ENCODE results near the gene RNF141.

RNF141 gene

DNA sequence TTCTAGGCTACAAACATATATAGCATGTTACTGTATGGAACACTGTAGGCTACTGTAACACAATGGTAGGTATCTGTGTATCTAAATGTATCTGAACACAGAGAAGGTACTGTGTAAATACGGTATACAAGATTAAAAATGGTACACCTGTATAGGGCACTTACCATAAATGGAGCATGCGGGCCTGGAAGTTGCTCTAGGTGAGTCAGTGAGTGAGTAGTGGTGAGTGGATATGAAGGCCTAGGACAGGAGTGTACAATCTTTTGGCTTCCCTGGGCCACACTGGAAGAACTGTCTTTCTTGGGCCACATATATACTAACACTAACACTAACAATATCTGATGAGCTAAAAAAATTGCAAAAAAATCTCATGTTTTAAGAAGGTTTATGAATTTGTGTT is 21.4 kb downstream of the RNF141 start:
- FAIRE-seq: no peak

DNA sequence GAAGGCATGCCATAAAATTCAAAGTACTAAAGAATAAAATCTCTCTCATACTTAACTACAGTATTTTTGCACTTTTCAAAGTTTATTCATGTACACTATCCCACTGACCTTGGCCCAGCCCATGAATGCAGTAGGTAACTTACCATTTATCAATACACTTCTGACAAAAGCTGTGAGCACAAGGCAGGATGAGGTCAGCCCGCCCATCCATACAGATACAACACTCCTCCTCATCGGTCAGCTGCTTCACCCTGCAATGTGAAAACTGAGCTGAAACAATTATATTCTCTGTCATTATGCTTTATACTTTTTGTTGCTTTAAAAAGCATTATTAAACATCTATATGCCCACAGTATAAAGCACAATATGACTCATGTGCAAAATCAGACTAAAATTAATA is 22.1 kb downstream of the RNF141 start:
- FAIRE-seq: no peak

DNA sequence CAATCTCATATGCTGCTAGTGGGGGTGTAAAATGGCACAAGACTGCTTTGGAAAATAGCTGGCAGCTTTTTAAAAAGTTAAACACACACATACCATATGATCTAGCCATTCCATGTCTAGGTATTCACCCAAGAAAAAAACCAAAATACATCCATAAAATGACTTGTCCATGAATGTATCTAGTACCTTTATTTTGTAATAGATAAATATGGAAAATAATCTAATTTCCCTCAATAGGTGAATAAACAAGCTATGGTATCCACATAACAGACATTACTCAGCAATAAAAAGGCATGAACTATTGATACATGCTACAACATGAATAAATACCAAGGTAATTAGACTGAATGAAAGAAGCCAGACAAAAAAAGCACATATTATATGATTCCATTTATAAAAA is 22.9 kb downstream of the RNF141 start:
- FAIRE-seq: no peak

DNA sequence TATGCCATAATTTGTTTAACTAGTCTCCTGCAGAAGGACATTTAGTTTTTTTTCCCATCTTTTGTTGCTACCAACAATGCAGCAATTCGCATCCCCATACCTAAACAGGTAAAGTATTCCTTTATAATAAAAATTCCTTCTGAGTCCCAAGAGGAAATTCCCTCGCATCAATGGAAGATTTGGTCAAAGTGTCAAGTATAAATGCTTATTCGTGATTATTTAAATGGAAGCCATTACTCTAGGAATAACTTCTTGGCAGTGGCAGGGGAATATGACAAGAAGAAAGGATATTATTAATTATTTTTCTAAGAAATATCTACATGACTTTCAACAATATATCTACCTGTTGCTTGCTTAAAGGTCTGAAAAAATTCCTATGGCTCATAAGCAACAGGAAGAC is 25.6 kb downstream of the RNF141 start:
- FAIRE-seq: no peak

DNA sequence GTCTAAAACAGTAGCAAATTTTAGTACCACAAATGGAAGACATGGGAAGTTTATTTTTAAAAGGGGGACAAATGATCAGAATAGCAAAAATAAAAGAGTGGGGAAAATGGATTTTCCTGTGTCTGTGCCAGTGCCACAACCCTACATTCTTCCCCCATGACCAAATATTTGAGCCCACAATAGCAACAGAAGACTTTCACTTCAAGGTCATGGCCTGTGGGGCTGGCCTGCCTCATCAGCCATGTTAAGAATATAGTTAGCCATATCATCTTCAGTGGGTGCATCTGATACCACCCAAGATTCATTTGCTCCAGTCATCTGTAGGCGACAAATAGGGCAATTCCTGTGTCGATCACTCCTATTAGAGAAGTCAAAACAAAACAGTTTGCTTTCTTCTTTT is 26.3 kb downstream of the RNF141 start:
- no peak for FAIRE-seq

DNA sequence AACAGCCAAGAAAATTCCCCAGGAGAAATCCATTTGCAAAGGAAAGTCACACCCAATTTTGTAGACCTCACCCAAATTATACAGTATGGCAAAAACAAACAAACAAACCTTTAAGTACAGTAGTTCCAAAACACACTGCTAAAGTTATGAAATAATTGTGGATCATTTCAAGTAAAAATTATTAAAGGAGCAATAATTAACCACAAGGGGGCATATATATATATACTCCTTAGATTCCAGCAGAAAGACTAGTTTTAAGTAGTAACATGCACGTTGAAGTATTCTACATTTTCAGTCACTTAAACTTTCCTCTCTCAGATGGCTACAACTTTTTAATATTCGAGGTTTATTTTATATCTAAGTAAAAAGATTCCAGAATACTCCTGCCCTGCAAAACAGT is 26.8 kb downstream of the RNF141 start:
- no peak for FAIRE-seq

DNA sequence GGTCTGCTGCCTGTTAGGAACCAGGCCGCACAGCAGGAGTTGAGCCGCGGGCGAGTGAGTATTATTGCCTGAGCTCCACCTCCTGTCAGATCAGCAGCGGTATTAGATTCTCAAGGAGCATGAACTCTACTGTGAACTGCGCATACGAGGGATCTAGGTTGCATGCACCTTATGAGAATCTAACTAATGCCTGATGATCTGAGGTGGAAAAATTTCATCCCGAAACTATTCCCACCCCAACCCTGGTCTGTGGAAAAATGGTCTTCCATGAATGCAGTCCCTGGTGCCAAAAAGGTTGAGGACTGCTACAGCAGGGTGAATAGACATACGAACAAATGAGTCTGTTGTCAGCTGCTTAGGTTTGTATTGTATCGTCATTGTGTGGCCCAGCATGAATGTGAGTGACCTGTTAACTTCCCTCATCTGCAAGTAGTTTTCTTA is 29.8 kb downstream of the RNF141 start:
- no peak for FAIRE-seq

DNA sequence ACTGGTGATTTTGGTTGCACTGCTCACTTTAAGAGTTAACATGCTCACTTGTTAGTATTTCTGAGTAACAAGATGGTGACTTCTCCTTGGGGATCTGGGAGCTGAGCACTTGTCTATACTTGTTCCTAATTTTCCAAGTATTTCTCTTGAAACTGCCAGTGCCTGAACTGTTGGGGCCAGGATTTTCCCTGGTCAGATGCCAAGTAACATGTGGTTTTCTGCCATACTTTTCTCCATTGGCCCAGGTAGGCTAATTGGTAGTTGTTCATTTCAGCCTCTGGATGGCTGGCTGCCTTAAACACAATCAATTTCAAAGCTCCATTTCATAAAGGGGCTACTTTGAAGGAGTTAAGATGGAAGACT is 35.0 kb downstream of the RNF141 start:
- FAIRE-seq: no peak

DNA sequence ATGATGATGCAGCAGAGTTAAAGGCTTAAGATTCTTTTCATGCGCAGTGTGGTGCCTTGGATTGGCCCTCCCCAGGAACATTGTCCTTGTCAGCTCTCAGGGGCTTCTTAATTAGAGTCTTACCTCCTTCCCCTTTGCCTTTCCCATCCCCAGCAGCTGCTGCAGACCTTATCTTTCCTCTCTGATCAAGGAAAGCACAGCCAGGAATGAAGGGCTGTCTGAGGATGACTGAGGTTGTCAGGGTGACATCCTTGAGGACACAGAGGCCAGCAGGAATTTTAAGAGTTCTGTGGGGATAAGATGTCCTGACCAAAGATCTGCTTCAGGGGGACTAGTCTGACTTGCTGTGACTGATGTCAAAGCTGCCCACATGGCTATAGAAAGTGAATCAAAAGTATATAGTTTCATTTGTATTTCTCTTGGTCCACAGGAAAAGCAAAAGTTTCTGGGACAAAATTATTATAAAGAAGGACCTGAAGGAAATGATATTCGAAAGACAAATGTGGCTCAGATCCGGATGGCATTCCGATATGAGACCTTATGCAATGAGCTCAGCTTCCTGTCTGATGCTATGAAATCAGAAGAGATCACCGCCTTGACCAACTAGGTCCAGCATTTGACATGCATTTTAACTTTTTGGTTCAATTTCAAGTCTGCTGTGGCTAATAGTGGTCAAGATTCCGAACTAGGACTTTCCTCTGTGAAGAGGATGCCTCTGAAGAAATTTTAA is 35.5 kb downstream of the RNF141 start:
- no peak for FAIRE-seq

DNA sequence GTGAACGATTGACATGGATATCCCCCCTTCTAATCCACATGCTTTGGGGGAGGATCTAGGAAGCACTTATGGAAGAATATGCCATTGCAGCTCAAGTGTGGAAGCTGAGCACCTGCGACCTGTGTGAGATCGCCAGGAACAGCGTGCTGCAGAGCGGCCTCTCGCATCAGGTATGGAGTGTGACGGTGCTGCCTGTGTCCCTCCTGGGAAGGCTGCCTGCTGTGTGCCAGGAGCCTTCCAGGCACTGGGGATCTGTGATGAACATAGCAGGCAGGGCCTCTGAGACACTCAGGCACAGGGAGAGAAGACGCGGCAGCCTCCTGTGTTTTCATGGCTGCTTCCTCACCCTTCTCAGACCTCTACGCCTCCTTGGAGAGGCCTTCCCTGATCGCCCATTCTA is 36.5 kb downstream of the RNF141 start:
- no peak for FAIRE-seq

DNA sequence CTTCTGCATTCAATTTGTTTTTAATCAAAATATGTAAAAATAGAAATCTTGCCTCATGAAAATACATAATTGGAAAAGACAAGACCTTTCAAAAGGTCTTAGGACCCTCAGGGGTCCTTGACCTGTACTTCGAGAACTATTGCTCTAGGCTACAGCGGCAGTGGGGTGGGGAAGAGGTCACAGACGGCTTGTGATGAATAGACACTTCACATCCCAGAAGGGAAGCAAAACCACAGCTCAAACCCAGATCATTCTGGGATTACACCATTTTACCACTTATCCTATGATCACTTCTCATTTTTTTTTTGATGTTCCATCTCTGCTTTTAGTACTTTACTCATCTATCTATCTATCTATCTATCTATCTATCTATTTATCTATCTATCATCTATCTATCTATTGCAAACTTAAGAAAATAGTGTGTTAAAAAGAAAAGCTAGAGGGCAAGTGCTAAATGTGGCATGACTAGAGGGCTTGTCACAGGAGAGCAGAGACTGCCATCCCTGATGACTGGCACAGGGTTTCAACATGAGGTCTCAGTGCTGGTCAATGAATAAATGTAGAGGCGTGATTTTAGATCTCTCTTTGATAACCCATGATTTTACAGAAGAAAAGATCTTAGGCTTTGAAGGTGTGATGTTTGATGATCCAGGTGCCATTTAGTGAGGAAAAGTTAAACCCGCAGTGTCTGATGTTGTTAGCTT is 37.1 kb downstream of the RNF141 start:
- FAIRE-seq: no peak

DNA sequence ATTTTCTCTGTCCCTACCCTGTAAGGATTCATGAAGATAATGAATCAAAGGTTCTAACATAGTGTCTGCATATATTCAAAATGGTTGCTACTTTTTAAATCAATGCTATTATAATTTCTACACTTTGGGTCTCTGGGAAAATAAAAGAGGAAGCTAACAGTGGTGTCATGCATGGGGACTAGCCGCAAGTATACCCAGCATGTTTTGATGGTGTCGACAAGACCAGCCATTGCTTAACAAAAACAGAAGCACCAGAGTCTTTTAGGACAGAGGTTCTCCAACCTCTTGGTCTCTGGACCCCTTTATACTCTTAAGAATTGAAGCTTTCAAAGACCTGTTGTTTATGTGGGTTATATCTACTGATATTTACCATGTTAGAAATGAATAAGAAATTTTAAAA is 37.8 kb downstream of the RNF141 start:
- FAIRE-seq: no peak

DNA sequence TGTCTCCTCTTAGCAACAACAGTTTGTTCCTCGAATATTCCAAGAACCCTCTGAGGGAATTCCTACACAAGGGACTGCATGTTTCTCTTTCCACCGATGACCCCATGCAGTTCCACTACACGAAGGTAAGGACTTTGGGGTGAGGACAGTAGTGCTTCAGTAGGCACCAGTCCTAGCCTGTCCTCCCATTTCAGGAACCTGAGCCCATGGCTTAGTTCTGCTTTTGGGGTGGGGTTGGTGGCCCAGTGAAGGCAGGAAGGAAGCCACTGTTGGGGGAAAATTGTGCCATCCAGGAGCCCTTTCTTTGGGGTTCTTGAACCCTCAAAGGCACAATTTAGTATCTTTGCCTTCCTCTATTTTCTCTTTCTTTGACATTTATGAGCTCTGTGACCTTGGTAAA is 38.2 kb downstream of the RNF141 start:
- no peak for FAIRE-seq

DNA sequence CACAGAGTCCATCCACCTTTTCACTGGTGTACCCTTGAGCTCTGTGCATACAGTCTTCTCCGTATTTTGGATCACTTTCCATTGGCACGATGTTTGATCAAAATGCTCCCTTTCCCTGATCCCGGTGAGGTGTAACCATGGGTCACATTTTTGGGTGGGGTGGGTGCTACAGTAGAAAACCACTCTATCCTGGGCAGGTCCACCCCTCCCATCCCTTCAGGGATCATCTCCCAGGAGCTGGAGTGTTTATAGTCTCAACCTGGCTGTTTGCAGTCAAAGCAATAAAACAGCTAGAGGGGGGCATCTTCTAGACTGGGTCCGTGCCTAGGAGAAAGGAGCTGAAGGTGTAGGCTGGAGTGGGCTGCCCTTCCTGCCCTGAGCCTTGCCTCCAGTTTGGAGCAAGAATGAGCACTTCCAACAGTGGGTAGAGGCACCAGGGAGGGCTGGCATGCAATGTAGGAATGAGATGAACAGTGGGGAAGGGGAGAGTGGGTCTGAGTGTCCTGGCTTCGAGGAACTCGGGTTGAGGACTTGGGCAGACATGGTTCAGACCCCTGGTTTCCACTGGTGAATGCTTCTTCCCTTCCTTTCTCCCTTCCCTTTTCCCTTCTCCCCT is 38.8 kb downstream of the RNF141 start:
- no peak for FAIRE-seq

DNA sequence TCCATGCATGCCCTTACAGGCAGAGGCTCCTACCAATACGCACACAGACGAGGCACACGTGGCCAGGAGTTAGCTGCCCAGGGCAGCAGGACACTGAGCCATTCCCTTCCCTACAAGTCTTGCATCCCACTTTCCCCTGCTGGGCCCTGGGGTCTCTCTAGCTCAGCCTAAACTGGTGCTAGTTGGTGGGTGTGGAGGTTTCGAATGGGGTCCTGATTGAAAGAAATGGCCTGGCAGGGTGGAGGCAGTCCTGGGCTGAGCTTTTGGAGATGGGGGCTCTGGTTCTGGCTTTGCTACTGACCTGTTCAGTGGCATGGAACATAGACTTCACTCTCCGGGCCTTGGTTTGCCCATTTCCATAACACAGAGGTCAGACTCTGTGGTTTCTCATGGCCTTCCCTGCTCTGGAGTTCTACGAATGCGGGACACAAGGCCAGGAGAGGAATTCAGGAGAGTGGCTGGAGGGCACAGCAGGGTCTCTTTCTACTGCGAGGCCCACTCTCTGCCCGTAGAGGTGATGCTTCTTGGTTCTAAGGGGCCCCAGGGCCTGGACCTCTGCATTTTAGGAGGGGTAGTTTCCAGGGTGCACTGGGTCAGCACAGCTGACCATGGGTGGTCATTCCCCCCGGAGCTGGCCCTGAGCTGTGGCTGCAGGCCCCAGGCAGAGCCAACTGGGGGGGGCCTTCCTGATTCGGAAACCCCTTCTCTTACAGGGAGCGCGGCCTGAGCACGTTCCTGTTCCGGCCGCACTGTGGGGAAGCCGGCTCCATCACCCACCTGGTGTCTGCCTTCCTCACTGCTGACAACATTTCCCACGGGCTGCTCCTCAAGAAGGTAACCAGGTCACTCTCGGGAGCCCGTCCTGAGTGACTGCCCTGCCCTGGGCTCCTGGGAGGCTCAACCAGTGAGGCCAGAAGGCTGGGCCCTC is 40.0 kb downstream of the RNF141 start:
- no peak for FAIRE-seq

DNA sequence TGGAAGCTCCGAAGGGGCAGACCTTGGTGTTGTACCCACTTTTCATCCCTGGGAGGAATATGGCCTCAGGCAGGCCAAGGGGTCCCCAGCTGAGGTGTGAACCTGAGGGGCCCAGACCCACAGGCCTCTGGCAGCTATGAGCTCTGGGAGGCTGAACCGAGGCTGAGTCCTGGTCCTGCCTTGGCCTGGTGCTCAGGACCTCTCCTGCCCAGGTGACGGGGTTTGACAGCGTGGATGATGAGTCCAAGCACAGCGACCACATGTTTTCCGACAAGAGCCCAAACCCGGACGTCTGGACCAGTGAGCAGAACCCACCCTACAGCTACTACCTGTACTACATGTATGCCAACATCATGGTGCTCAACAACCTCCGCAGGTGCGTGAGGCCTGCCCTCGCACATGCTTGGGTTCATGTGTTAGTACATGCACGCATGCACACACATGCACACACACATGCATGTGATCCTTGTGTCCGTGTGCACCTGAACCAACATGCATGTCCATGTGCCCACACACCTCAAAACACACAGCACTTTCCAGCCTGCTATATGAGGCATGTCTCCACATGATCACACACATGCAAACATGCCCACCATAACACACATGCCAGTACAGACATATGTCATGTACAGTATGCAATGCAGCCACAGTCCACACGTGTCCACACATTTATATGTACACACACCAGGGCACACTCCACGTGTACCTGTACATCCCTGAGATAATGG is 40.9 kb downstream of the RNF141 start:
- no peak for FAIRE-seq

DNA sequence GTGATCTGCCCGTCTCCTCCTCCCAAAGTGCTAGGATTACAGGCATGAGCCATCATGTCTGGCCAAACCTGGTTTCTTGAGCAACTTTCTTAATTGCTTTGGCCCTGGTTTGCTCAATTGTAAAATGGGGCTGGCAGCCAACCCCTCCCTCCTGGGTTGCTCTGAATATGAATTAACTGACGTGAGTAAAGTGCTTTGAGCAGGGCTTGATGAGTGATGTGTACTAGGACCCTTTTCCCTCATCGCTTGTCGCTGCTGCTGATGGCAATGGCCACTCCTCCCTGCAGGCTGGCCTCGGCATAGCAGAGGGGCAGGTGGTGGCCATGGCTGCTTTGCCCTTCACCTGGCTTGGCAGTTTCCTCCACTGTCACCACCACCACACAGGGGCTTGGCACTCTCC is 41.5 kb downstream of the RNF141 start:
- no peak for FAIRE-seq

DNA sequence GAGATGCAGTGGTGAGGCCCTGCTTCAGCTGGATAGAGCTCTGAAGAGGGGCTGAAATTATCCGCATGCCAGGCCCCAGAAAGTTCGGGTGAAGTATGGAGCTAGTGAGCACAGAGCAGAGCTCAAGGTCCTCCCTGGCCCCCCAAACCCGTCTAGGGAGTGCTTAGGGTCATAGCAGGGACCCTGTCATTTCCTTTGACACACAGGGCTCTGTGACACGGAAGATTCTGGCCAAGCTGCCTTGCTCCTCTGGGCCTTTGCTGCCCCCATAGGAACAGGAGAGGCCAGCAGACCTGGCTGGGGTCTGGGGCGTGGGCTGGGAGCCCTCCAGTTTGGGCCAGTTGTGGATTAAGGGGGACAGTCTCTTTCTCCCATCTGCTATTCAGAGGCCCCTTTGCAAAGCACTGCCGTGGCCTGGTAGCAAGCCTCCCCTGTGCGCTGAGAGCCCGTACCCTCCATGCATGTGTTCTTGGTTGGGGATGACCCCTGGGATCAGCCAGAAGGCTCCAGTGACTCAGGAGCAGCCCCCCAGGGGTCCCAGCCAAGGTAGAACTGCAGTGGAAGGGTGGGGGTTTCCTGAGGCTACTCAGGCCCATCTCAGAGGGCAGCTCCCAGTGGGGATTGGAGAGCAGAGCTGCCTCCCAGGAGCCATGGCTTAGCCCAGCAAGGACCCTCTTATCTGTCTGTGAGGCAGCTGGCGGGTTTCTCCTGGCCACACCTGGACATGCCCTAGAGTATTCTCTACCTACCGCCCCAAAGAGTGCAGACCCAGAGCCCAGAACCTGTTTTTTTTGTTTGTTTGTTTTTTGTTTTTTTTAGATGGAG is 42.3 kb downstream of the RNF141 start:
- no peak for FAIRE-seq

DNA sequence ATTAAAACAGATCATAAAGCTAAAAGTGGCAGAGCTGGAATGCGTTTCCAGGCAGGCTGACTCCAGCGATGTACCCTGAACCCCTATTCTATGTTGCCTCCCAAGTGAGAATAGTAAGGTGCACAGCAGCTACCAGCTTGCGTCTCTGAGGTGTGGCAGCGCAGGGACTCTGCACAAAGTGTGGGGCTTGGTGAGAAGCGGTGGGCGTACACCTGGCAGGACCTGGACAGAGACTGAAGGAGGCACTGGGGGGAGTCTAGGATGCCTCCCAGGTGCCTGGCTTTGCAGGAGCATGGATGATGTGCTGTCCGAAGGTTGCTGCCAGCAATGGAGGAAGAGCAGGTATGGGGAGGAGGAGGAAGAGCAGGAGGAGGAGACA is 43.0 kb downstream of the RNF141 start:
- no peak for FAIRE-seq

DNA sequence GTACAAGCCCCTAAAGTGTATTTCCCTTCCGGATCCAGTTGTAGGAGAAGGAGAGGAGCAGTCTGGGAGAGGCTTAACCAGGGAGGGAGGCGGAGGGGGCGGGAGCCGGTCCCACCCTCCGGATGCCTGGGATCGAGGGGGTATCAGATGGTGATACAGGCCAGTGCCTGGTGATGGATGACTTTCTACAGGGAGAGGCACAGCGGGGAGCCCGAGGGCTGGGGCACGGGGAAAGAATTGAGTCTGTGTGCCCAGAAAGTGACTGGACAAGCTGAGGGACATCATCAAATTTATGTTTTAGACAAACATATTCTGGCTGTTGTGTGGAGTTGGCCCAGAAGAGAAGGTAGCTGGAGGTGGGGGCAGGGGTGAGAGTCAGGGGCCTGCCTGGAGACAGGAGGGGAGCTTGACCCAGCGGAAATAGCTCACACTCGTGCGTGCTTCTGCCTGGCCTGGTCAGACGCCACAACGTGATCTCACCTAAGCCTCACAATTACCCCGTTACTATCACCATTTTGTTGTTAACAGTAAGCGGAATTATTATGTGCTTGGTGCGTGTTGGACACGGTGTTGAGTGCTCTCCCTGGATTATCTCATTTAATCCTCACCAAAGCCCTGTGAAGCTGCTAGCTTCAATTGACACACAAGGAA is 43.5 kb downstream of the RNF141 start:
- FAIRE-seq: no peak

DNA sequence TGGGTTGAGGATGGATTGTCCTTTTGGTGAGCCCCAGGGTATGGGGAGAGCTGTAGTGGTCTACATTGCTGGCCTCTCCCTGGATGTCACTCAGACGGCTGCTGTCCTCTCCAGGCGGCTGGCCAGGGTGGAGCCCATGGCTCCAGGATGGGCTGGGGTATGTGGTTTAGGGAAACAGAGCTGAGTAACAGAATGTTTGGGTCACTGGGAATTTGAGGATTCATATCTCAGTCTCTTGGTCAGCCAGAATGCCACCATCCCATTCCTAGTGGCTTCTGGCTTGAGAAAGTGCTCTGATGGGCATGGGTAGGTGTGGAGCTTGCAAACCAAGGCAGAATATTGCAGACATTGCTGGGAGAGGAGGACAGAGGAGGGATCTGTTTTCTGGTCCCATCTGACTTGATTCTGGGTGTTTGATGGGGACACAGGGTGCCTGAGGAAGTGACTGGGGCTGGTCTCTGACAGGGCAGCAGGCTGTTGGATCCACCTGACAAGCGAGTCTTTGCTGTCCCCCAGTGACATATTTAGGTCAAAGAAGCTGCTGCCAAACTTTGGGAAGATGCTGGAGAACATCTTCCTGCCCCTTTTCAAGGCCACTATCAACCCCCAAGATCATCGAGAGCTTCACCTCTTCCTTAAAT is 44.6 kb downstream of the RNF141 start:
- FAIRE-seq: no peak

All from A204.1 (cell line).